DOHH2 (cell line): ENCODE measurements around the gene PROM2.

Source experiments
- H3F3A ChIP-seq: fragments of 200-600 bp; sonication (generic), shearing (Covaris generic); 2 replicates; pipeline ENCODE4 v1.6.0; 2016; ENCODE audit warnings: antibody characterized with exemption, mild to moderate bottlenecking; ENCODE audit not compliant: control insufficient read depth, insufficient read depth
- H3K27ac ChIP-seq: fragments of 200-600 bp; sonication (generic); 2 replicates; pipeline ENCODE4 v1.5.1; 2014; ENCODE audit warnings: low read depth, mild to moderate bottlenecking, low read length, moderate library complexity
- H3K27me3 ChIP-seq: fragments of 200-600 bp; sonication (generic); 2 replicates; pipeline ENCODE4 v1.6.1; 2014; ENCODE audit warnings: mild to moderate bottlenecking, low read length, mixed read lengths; ENCODE audit not compliant: control insufficient read depth
- H3K36me3 ChIP-seq: fragments of 200-600 bp; sonication (generic); 2 replicates; pipeline ENCODE4 v1.6.1; 2014; ENCODE audit warnings: mild to moderate bottlenecking, low read length, moderate library complexity, mixed read lengths; ENCODE audit not compliant: control insufficient read depth
- H3K4me1 ChIP-seq: fragments of 200-600 bp; sonication (generic); 2 replicates; pipeline ENCODE4 v1.6.1; 2014; ENCODE audit warnings: mild to moderate bottlenecking, low read length, mixed read lengths; ENCODE audit not compliant: control insufficient read depth
- H3K4me2 ChIP-seq: fragments of 200-600 bp; sonication (generic); 2 replicates; pipeline ENCODE4 v1.6.0; 2014; ENCODE audit warnings: mild to moderate bottlenecking, low read length, moderate library complexity
- H3K4me3 ChIP-seq: fragments of 200-600 bp; sonication (generic); 2 replicates; pipeline ENCODE4 v1.5.1; 2014; ENCODE audit warnings: mild to moderate bottlenecking, low read length, mixed read lengths
- H3K79me2 ChIP-seq: fragments of 200-600 bp; sonication (generic); 2 replicates; pipeline ENCODE4 v1.6.1; 2014; ENCODE audit warnings: mild to moderate bottlenecking, low read length, mixed read lengths; ENCODE audit not compliant: control insufficient read depth
- H3K9me2 ChIP-seq: fragments of 200-600 bp; sonication (generic); replicated peaks from 2 replicates; pipeline ENCODE4 v1.6.1; 2014; ENCODE audit warnings: mild to moderate bottlenecking, low read length, mixed read lengths; ENCODE audit not compliant: control insufficient read depth
- H3K9me3 ChIP-seq: fragments of 200-600 bp; sonication (generic); 2 replicates; pipeline ENCODE4 v1.6.1; 2014; ENCODE audit warnings: antibody characterized with exemption, low read length, mixed read lengths; ENCODE audit not compliant: control insufficient read depth, insufficient read depth
- H4K20me1 ChIP-seq: fragments of 200-600 bp; sonication (generic); 2 replicates; pipeline ENCODE4 v1.6.0; 2014; ENCODE audit warnings: low read depth, mild to moderate bottlenecking, antibody characterized with exemption, low read length, moderate library complexity; ENCODE audit not compliant: control insufficient read depth, insufficient read depth
- EZH2phosphoT487 ChIP-seq: fragments of 200-600 bp; sonication (generic); IDR thresholded peaks from 2 replicates; pipeline ENCODE4 v1.6.1; 2017; ENCODE audit warnings: borderline replicate concordance, mild to moderate bottlenecking, antibody characterized with exemption, low read length, moderate library complexity, mixed read lengths
- TF ChIP-seq, protein P1 (sequence below): fragments of 200-600 bp; sonication (generic); IDR thresholded peaks from one replicate; pipeline ENCODE4 v1.5.1; 2014; ENCODE audit warnings: antibody characterized with exemption, mild to moderate bottlenecking, low read depth, low read length; ENCODE audit not compliant: poor library complexity, severe bottlenecking

The PROM2 gene

DNA sequence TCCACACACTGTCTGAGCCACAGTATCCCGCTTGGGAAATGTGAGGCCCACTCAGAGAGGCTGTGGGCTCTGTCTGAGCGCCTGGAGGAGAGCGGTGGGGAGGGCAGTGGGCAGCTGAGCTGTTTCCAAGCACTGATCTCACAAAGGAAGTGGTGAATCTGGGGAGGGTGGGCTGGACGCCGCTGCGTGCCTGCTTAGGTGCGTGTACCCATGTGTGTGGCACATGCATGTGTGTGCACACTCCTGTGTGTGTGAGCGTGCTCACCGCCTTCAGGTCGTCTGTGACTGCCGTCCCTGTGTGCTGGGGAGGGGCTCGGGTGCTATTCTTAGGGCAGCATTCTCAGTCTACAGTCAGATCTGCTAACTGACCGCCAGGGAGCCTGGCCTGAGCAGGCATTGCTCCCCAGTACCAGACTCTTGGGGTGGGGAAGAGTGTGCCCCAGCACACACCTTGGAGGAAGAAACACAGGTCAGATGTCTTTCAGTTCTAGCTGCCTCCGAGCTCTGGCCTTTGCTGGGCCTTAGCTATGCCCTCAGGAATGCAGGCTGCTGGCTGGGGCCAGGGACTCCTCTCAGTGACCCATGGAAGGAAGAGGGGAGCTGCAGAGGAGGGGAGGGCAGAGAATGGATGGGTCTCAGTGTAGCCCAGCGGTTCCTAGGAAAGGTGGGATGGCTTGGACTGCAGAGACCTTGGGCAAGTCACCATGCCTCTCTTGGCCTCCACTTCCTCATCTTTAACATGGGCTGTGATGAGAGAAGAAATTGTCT, 54.3 kb downstream of the PROM2 start:
- no peaks in the 10 kb centered on the region for H3K27me3 ChIP-seq
- H3K9me3 ChIP-seq: no peaks in the 10 kb centered on the region
- no peak for TF ChIP-seq EZH2phosphoT487
- TF ChIP-seq, protein P1, sequence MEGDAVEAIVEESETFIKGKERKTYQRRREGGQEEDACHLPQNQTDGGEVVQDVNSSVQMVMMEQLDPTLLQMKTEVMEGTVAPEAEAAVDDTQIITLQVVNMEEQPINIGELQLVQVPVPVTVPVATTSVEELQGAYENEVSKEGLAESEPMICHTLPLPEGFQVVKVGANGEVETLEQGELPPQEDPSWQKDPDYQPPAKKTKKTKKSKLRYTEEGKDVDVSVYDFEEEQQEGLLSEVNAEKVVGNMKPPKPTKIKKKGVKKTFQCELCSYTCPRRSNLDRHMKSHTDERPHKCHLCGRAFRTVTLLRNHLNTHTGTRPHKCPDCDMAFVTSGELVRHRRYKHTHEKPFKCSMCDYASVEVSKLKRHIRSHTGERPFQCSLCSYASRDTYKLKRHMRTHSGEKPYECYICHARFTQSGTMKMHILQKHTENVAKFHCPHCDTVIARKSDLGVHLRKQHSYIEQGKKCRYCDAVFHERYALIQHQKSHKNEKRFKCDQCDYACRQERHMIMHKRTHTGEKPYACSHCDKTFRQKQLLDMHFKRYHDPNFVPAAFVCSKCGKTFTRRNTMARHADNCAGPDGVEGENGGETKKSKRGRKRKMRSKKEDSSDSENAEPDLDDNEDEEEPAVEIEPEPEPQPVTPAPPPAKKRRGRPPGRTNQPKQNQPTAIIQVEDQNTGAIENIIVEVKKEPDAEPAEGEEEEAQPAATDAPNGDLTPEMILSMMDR: no peak
- H3K79me2 ChIP-seq: no peaks in the 10 kb centered on the region
- H3K4me2 ChIP-seq: no peak overlapping the region
- no peaks in the 10 kb centered on the region for H3K36me3 ChIP-seq
- H3F3A ChIP-seq: no peaks in the 10 kb centered on the region
- H3K27ac ChIP-seq: no peak overlapping the region
- H3K4me1 ChIP-seq: no peaks in the 10 kb centered on the region
- H3K9me2 ChIP-seq: no peaks in the 10 kb centered on the region
- H3K4me3 ChIP-seq: no peak overlapping the region
- H4K20me1 ChIP-seq: no peaks in the 10 kb centered on the region

DNA sequence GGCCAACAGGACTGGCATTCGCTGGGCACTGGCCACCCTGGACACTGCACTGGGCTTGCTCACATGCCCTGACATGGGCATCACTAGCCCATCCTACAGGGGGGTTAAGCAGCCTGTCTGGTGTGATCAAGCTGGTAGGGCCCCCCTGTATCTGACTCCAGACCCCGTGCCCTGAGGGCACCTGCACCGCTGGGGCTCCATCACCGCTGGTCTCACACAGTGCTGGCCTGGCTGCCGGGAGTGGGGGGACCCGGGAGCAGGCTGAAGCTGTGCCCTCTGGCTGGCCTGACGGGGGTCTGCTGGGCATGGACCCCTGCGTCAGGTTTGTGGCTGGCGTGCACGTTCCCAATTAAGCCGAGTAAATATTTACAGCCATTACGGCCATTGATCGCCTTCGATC, 55.2 kb downstream of the PROM2 start:
- TF ChIP-seq EZH2phosphoT487: no peak
- TF ChIP-seq, protein P1: no peak
- Histone ChIP-seq H3K4me2 (no peak overlapping the region), H3K36me3 (no peaks in the 10 kb centered on the region), H4K20me1 (no peaks in the 10 kb centered on the region), H3K4me3 (no peak overlapping the region), H3K9me2 (no peaks in the 10 kb centered on the region), H3K4me1 (no peaks in the 10 kb centered on the region), H3K79me2 (no peaks in the 10 kb centered on the region), H3K27ac (no peak overlapping the region), H3K27me3 (no peaks in the 10 kb centered on the region), H3F3A (no peaks in the 10 kb centered on the region), H3K9me3 (no peaks in the 10 kb centered on the region)

DNA sequence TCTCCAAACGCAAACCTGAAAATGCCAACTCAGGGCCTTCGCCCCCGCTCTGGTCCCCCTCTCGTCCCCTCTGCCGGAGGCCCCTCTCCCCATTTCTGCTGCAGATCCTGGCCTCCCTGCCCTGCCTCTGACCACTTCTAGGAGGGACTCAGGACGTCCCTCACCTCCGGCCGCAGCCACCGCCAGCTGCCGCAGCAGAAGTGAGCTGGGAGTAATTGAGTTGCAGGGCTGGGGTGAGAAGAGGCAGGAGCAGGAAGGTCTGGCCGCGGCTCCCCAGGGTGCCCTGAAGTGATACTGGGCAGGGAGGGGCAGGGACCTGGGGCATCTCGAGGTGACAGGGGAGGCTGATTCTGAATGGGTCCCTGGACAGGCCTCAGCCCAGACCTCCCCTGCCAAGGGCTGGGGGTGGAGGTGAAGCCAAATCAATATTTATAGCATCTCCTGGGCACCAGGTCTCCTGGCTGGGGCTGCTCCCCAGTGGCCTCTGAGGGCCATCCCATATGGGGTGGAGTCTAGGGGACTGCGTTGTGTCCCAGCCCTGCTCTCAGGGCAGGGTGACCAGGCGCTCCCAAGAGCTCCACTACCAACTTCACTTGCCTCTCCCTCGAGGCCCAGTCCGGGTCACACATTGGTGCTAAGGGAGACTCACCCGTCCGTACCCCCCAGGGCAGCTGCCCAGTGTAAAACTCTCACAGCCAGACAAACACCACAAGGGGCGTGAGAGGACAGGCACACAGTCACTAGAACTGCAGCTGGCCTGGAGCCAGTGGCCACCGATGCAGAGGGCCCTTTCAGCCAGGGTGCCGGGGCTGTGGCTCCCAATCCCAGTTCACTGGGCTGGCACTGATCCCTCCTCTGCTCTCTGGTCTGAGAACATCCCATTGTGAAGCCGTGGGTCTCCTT, 55.9 kb downstream of the PROM2 start:
- Histone ChIP-seq H4K20me1 (no peaks in the 10 kb centered on the region), H3K79me2 (no peaks in the 10 kb centered on the region), H3F3A (no peaks in the 10 kb centered on the region), H3K27me3 (no peaks in the 10 kb centered on the region), H3K4me1 (no peaks in the 10 kb centered on the region), H3K27ac (no peak overlapping the region), H3K9me3 (no peaks in the 10 kb centered on the region), H3K36me3 (no peaks in the 10 kb centered on the region), H3K9me2 (no peaks in the 10 kb centered on the region), H3K4me2 (no peak overlapping the region), H3K4me3 (no peak overlapping the region)
- TF ChIP-seq, protein P1: no peak
- TF ChIP-seq EZH2phosphoT487: no peak
